Measurements from ENCODE around the gene TFEB.

TFEB gene

DNA sequence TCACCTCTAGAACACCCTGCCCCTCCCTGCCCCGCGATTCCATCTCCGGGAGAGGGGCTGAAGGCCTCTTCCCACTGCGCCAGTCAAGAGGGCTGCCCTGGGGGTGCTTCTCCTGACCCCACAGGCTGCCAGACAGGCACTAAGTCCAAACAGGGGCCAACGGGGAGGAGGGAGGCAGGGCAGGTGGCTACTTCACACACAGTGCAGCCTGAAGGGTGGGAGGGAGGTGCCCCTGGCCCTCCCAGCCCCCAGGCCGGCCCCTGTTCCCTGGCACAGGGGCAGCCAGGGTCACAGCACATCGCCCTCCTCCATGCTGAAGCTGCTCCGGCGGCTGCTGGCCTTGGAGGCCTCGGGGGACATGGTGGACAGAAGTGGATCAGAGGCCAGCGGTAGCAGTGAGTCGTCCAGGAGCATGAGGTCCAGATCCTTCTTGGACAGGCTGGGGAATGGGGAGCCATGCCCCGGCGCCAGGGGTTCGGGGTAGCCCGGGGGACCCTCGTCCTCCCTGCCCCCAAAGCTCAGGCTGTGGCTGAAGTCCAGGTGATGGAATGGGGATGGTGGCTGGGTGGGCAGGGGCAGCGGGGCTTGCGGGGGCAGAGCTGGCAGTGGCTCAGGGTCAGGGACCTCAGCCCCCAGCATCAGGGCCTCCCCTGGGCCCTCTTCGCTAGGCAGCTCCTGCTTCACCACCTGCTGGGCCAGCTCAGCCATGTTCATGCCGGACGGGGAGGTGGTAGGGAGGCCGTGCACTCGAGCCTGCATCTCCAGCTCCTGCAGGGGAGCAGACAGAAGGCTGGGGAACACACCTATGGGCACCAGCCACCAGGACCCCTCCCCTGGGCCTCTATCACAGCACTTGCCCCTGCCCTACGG lies 50.9 kb downstream of the TFEB start:
- H3K27me3 ChIP-seq (ENCODE audit: insufficient read depth, low read depth, severe bottlenecking), result no peaks in the 10 kb centered on the region
- TF ChIP-seq, protein P1, sequence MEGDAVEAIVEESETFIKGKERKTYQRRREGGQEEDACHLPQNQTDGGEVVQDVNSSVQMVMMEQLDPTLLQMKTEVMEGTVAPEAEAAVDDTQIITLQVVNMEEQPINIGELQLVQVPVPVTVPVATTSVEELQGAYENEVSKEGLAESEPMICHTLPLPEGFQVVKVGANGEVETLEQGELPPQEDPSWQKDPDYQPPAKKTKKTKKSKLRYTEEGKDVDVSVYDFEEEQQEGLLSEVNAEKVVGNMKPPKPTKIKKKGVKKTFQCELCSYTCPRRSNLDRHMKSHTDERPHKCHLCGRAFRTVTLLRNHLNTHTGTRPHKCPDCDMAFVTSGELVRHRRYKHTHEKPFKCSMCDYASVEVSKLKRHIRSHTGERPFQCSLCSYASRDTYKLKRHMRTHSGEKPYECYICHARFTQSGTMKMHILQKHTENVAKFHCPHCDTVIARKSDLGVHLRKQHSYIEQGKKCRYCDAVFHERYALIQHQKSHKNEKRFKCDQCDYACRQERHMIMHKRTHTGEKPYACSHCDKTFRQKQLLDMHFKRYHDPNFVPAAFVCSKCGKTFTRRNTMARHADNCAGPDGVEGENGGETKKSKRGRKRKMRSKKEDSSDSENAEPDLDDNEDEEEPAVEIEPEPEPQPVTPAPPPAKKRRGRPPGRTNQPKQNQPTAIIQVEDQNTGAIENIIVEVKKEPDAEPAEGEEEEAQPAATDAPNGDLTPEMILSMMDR (IDR thresholded peaks at IDR 0.05; ENCODE audit: low read depth, low read length), result no peak
- no peak overlapping the region for H3K27ac ChIP-seq
- H3K9me3 ChIP-seq (ENCODE audit: severe bottlenecking), result no peaks in the 10 kb centered on the region
- no peaks in the 10 kb centered on the region for H3K36me3 ChIP-seq
- no peak overlapping the region for H3K4me3 ChIP-seq (ENCODE audit: low read depth, low read length)
- no peak for DNase-seq

DNA sequence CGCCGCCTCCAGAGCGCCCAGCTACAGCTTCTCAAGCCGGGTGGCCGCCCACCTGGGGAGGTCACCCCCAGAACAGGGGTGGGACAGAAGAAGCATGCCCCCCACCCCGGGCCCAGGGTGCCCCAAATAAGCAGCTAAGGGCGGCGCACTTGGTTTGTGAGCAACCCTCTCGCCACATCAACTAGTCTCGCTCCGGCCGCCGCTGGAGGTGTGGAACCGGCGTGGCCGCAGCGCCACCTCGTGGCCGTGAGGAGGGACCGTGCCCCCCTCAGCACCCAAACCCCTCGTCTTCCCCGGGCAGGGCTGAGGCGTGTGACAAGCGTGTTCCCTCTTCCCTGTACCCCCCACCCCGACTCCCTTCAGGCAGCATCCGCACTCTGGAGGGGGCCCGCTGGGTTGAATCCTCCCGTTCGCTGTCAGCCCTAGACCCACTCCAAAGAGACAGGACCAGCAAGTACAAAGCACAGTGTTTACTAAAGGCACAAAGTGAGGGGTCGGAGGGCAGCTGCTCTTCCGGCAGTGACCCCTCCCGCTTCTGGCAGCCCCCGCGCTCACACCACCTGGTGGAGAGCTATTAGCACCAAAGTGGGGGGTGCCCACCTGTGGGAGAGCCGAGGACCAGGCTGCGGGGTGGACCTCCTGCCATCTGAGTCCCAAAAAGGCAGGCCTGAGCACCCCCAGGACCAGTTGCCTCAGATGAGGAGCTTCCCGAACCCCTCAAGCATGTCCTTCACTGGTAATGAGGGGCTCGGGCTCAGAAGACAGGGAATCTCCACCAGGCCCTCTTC lies 51.7 kb downstream of the TFEB start:
- Histone ChIP-seq H3K27me3 (ENCODE audit: insufficient read depth, low read depth, severe bottlenecking) (no peaks in the 10 kb centered on the region), H3K4me3 (ENCODE audit: low read depth, low read length) (peak overlapping the region; percentile 71), H3K9me3 (ENCODE audit: severe bottlenecking) (no peaks in the 10 kb centered on the region), H3K36me3 (no peaks in the 10 kb centered on the region), H3K27ac (peak overlapping the region; percentile 91)
- TF ChIP-seq, protein P1 (IDR thresholded peaks at IDR 0.05; ENCODE audit: low read depth, low read length), result peak; percentile 100
- DNase-seq, result peak; percentile 93

DNA sequence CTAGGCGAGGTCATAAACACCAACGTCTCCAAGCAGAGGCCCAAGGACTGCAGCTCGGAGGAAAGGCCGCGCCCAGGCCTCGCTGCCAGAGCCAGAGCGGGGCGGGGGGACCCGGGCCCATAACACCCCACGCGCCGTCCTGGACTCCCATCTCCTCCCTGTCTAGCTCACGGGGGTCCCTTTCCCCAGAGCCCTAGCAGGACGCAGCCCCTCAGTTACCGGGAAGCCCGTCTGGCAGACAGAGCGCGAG lies 52.2 kb downstream of the TFEB start:
- H3K27ac ChIP-seq, result peak overlapping the region; percentile 91
- TF ChIP-seq, protein P1 (IDR thresholded peaks at IDR 0.05; ENCODE audit: low read depth, low read length), result no peak
- H3K36me3 ChIP-seq, result no peaks in the 10 kb centered on the region
- H3K9me3 ChIP-seq (ENCODE audit: severe bottlenecking), result no peaks in the 10 kb centered on the region
- H3K27me3 ChIP-seq (ENCODE audit: insufficient read depth, low read depth, severe bottlenecking), result no peaks in the 10 kb centered on the region
- DNase-seq, result no peak
- peak overlapping the region; percentile 71 for H3K4me3 ChIP-seq (ENCODE audit: low read depth, low read length)

DNA sequence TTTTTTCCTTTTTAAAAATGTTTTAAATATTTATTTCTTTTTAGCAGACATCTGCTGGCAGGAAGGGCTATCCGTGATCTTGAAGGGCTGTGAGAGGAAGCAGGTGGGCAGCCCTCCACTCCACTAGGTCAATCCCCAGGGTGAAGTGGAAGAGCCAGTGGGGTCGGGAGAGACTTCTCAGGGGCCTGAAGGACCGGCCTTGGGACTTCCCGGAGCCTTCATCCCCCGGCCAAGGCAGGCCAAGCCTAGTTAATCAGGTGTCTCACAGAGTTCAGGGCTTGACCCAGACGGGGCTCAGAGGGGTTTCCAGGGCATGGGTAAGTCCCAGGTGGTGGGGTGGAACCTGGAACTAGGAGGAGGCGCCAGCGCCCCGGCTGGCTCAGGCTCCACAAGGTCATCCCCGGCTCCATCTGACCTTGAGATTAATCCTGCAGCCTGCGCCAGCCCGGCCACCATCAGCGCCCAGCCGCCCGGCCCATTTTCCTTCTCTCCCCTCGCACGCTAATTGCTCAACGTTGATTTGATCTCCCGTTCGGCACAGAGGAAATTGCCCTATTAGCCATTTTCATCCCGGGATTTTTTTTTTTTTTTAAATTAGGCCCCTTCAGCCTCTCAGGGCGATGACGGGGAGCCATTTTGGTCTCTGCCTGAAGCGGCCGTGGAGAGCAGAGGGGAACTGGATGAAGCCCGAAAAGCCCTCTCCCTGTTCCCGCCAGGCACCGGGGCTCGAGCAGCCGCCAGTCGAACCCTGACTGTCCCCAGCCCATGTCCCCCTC lies 52.7 kb downstream of the TFEB start:
- TF ChIP-seq, protein P1 (IDR thresholded peaks at IDR 0.05; ENCODE audit: low read depth, low read length), result peak; percentile 16; the same call in 1 of the 2 replicates

DNA sequence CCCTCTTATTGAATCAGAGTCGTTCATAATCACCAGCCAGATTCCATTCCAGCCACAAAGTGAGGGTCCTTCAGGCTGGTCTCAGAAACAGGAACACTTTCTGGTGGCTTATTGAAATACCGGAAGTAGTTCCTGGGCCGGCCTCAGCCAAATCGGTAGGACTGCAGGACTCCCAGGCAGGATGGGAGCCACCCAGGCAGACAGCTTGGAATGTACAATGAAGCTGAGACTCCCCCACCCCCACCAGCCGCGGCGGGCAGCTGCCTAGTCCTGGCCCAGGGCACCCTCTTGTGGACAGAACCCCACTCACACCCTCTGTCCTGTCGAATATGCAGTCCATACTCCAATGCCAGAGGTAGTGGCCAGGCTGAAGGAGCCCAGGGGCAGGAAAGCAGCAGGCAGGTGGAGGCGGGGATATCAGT lies 53.3 kb downstream of the TFEB start:
- H3K27me3 ChIP-seq (ENCODE audit: insufficient read depth, low read depth, severe bottlenecking), result no peaks in the 10 kb centered on the region
- no peaks in the 10 kb centered on the region for H3K9me3 ChIP-seq (ENCODE audit: severe bottlenecking)
- no peaks in the 10 kb centered on the region for H3K36me3 ChIP-seq
- peak overlapping the region; percentile 91 for H3K27ac ChIP-seq
- TF ChIP-seq, protein P1 (IDR thresholded peaks at IDR 0.05; ENCODE audit: low read depth, low read length), result peak; percentile 98
- peak; percentile 100 for DNase-seq
- H3K4me3 ChIP-seq (ENCODE audit: low read depth, low read length), result peak overlapping the region; percentile 71

More for the DNA sequence above, 52.7 kb downstream of the TFEB start:
- Histone ChIP-seq H3K27me3 (ENCODE audit: insufficient read depth, low read depth, severe bottlenecking) (no peaks in the 10 kb centered on the region), H3K9me3 (ENCODE audit: severe bottlenecking) (no peaks in the 10 kb centered on the region), H3K27ac (peak overlapping the region; percentile 91), H3K36me3 (no peaks in the 10 kb centered on the region), H3K4me3 (ENCODE audit: low read depth, low read length) (peak overlapping the region; percentile 71)
- DNase-seq, result peak; percentile 98
